Endothelial cell (in vitro differentiated cells): ENCODE results near the gene UGT1A9. TPM values are rescaled to one million over a fixed set of nuclear protein-coding genes. Genes with fewer than 3 reads are reported as not detected.

Experiments used
- DNase-seq: peaks from one replicate; pipeline ENCODE4 v3.0.0; 2021; ENCODE audit warnings: low spot score
- H3K27ac Mint-ChIP-seq: one replicate; pipeline ENCODE4 v1.8.0; 2021; ENCODE audit warnings: mixed read lengths, inconsistent platforms; ENCODE audit not compliant: unreplicated experiment
- H3K27me3 Mint-ChIP-seq: one replicate; pipeline ENCODE4 v1.8.0; 2021; ENCODE audit warnings: mild to moderate bottlenecking, moderate library complexity, mixed read lengths, inconsistent platforms; ENCODE audit not compliant: unreplicated experiment
- H3K36me3 Mint-ChIP-seq: one replicate; pipeline ENCODE4 v1.8.0; 2021; ENCODE audit warnings: mild to moderate bottlenecking, low read depth, mixed read lengths, inconsistent platforms; ENCODE audit not compliant: unreplicated experiment
- H3K4me1 Mint-ChIP-seq: one replicate; pipeline ENCODE4 v1.8.0; 2021; ENCODE audit warnings: mild to moderate bottlenecking, mixed read lengths, inconsistent platforms; ENCODE audit not compliant: unreplicated experiment
- H3K4me3 Mint-ChIP-seq: one replicate; pipeline ENCODE4 v1.8.0; 2021; ENCODE audit warnings: mild to moderate bottlenecking, mixed read lengths, inconsistent platforms; ENCODE audit not compliant: unreplicated experiment
- H3K9me3 Mint-ChIP-seq: one replicate; pipeline ENCODE4 v1.8.0; 2021; ENCODE audit warnings: mixed read lengths, inconsistent platforms; ENCODE audit not compliant: unreplicated experiment
- total RNA-seq: library from RNA; stranded (reverse); fragmentation: NEBNext Ultra II Directional; extraction: Animal tissue kit (Norgen Biotek cat#: 25700); gene quantifications from one replicate; pipeline ENCODE4 v1.2.1, GENCODE V29; 2021; ENCODE audit not compliant: unreplicated experiment
- TF ChIP-seq, protein P1 (sequence below): fragments of 200-600 bp; sonication (generic); IDR thresholded peaks from one replicate; pipeline ENCODE4 v1.5.0; 2021; ENCODE audit warnings: antibody characterized with exemption; ENCODE audit not compliant: unreplicated experiment

The UGT1A9 gene
- total RNA-seq, 1 donor from 2014 or later: not detected

DNA sequence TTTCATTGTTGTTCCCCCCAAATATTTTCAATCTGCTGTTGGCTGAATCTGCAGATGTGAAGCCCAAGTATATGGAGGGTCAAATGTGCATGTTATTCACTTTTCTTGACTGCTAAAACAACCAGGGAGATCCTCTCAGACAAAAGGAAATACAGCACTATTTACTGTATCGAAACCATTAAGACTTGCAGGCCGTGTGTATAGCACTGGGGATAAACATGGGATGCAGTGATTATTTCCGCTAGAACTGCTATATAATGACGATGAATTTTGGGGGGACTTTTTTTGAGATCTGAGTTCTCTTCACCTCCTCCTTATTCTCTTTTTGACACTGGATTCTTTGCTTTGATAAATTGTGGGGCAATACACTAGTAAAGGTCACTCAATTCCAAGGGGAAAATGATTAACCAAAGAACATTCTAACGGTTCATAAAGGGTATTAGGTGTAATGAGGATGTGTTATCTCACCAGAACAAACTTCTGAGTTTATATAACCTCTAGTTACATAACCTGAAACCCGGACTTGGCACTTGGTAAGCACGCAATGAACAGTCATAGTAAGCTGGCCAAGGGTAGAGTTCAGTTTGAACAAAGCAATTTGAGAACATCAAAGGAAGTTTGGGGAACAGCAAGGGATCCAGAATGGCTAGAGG, 84.9 kb downstream of the UGT1A9 start:
- no peak for DNase-seq
- Mint-ChIP-seq H3K27ac (no peak overlapping the region), H3K4me1 (no peaks in the 10 kb centered on the region), H3K4me3 (no peak overlapping the region), H3K9me3 (peaks cover 5% of the 10 kb centered on the region), H3K36me3 (peaks cover 4% of the 10 kb centered on the region), H3K27me3 (no peaks in the 10 kb centered on the region)
- TF ChIP-seq, protein P1, sequence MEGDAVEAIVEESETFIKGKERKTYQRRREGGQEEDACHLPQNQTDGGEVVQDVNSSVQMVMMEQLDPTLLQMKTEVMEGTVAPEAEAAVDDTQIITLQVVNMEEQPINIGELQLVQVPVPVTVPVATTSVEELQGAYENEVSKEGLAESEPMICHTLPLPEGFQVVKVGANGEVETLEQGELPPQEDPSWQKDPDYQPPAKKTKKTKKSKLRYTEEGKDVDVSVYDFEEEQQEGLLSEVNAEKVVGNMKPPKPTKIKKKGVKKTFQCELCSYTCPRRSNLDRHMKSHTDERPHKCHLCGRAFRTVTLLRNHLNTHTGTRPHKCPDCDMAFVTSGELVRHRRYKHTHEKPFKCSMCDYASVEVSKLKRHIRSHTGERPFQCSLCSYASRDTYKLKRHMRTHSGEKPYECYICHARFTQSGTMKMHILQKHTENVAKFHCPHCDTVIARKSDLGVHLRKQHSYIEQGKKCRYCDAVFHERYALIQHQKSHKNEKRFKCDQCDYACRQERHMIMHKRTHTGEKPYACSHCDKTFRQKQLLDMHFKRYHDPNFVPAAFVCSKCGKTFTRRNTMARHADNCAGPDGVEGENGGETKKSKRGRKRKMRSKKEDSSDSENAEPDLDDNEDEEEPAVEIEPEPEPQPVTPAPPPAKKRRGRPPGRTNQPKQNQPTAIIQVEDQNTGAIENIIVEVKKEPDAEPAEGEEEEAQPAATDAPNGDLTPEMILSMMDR: no peak

DNA sequence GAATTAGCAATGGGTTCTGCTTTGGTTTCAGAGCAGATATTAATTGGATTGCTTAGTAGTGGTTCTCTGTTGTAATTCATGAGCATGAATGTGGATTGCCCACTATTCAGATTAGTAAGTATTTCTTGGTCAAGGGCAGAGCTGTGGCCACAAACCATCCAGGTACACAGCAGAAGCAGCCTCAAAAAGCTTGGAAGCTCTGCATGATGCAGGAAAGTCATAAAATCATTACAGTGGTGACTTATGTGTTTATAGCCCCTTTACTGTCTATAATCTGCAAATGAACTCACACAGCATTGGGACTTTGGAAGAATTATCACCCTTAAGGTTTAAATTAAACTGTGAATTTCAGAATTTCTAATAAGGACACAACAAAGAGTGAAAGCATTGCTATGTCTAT, 86.4 kb downstream of the UGT1A9 start:
- H3K9me3 Mint-ChIP-seq: no peaks in the 10 kb centered on the region
- no peak for DNase-seq
- TF ChIP-seq, protein P1: no peak
- H3K4me3 Mint-ChIP-seq: no peak overlapping the region
- no peaks in the 10 kb centered on the region for H3K27me3 Mint-ChIP-seq
- no peak overlapping the region for H3K27ac Mint-ChIP-seq
- no peaks in the 10 kb centered on the region for H3K4me1 Mint-ChIP-seq
- no peaks in the 10 kb centered on the region for H3K36me3 Mint-ChIP-seq

DNA sequence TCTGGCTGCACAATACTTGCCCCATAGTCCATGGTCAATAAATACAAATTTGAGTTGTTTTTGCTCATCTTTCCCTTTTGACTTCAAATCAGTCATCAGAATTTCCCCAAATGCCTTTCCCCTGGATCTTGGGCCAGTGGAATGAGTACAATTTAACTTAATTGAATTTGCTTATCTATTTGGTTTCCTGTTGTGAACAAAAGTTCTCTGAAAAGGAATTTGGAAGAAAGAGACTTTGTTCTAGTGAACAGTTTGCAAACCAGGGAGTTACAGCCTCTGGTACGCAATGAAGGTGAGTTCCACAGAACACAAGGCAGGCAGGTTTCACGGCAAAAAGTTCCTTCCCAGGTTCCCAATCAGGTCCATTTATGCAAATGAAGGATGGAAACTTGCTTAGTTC, 87.2 kb downstream of the UGT1A9 start:
- H3K27me3 Mint-ChIP-seq: no peaks in the 10 kb centered on the region
- H3K4me3 Mint-ChIP-seq: no peak overlapping the region
- no peak for DNase-seq
- no peak overlapping the region for H3K27ac Mint-ChIP-seq
- TF ChIP-seq, protein P1: no peak
- no peaks in the 10 kb centered on the region for H3K9me3 Mint-ChIP-seq
- H3K4me1 Mint-ChIP-seq: no peaks in the 10 kb centered on the region
- no peaks in the 10 kb centered on the region for H3K36me3 Mint-ChIP-seq

DNA sequence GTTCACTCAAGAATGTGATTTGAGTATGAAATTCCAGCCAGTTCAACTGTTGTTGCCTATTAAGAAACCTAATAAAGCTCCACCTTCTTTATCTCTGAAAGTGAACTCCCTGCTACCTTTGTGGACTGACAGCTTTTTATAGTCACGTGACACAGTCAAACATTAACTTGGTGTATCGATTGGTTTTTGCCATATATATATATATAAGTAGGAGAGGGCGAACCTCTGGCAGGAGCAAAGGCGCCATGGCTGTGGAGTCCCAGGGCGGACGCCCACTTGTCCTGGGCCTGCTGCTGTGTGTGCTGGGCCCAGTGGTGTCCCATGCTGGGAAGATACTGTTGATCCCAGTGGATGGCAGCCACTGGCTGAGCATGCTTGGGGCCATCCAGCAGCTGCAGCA, 88.3 kb downstream of the UGT1A9 start, which contains the start of gene UGT1A1:
UGT1A1 (plus strand) TSS at position 228 of the 400 bp plus-strand sequence; CDS start at position 246, 18 bp downstream.
- TF ChIP-seq, protein P1: no peak
- H3K27ac Mint-ChIP-seq: no peak within 1 kb of the TSS
- H3K36me3 Mint-ChIP-seq: no peaks in the 10 kb centered on the region
- H3K4me1 Mint-ChIP-seq: no peaks in the 10 kb centered on the region
- no peaks in the 10 kb centered on the region for H3K9me3 Mint-ChIP-seq
- no peak for DNase-seq
- no peak within 1 kb of the TSS for H3K4me3 Mint-ChIP-seq
- H3K27me3 Mint-ChIP-seq: no peaks in the 10 kb centered on the region

DNA sequence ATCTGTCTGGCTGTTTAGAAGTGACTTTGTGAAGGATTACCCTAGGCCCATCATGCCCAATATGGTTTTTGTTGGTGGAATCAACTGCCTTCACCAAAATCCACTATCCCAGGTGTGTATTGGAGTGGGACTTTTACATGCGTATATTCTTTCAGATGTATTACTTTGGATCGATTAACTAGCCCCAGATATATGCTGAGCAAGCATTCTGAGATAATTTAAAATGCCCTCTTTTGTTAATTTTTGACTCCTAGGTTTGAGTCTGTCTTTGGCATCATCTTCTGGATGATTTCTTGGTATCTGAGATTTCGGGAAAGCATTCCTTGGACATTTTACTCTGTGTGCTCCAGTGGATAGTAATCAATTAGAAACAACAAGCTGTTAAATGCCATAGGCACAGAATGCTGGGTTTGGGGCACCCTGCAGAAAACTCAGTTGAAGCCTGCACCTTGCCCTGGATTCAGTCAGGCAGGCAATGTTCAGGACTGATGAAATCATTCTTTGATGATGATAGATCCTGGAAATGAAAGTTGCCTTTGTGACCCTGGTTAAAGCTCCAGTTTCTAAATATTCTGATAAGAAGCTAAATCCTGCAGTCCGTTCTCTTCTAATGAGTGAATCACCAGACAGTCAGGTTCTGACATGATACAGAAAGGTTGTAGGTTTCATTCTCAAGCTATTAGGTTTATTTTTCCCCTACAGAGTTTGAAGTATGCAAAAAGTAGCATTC, 89.5 kb downstream of the UGT1A9 start:
- no peak overlapping the region for H3K27ac Mint-ChIP-seq
- no peaks in the 10 kb centered on the region for H3K36me3 Mint-ChIP-seq
- H3K4me3 Mint-ChIP-seq: no peak overlapping the region
- no peaks in the 10 kb centered on the region for H3K9me3 Mint-ChIP-seq
- no peaks in the 10 kb centered on the region for H3K27me3 Mint-ChIP-seq
- TF ChIP-seq, protein P1: no peak
- no peak for DNase-seq
- no peaks in the 10 kb centered on the region for H3K4me1 Mint-ChIP-seq
